Heart left ventricle (tissue), 13 donors: ENCODE data around the gene MYOZ2.

Source experiments
- CTCF ChIP-seq, 12 donors: fragments of 200-600 bp; sonication (generic) in 4 of 12; IDR thresholded peaks; one replicate each; pipeline versions ENCODE4 v1.5.0 to v1.8.0; 2018 to 2022; ENCODE audit warnings: antibody characterized with exemption in 12 of 12, mild to moderate bottlenecking in 5 of 12
- POLR2A ChIP-seq, 2 donors: fragments of 450-650 bp; IDR thresholded peaks; one replicate each; pipeline ENCODE4 v1.6.1; 2017; ENCODE audit warnings: antibody characterized with exemption in 2 of 2, mild to moderate bottlenecking in 2 of 2, moderate library complexity in 2 of 2
- donor health status: ischemic (EF 13 %, LVEDD 7.1; RV severe dilation, severe dysfunction).
- donor health status: DM: no; HTN: yes; CAD: no.
- donor health status: DM: no; HTN: no; CAD: no.
- donor health status: ischemic (EF 25% LVEDD 6.9; RV normal size, moderate dysfunction).
- donor health status: ischemic (EF 25% LVEDD 5.7; RV mildly dilated, moderate dysfunction).
- donor health status: ischemic (EF 35%, LVEDD 5.7; RV mildly dilated, moderate dysfunction).
- donor health status: nonischemic (EF 11% LVEDD 7.7; RV severe dilation, severe dysfunction).
- donor health status: DM: yes; HTN: yes; CAD: no.
- donor health status: PGD.
- donor health status: ischemic (EF 29% LVEDD 5.4; RV normal size, mild dysfunction).
- donor health status: nonischemic (EF 23%, LVEDD 6.1; RV moderate dilation, normal function).

GRCh38 chr4:119209077-119209476, 73.4 kb downstream of the MYOZ2 start:
- TF ChIP-seq CTCF (IDR thresholded peaks at IDR 0.05) = no peak
- TF ChIP-seq POLR2A (IDR thresholded peaks at IDR 0.05) = no peak
